ENCODE data around the gene POLR2H. TPM values are rescaled to one million over a fixed set of nuclear protein-coding genes. Genes with fewer than 3 reads are reported as not detected.

POLR2H gene
- total and polyA plus RNA-seq, 2 experiments from 2014 or later = 96.2 to 112 TPM

GRCh38 chr3:184354121-184354728, 7.3 kb upstream of the POLR2H start:
- DNase-seq (ENCODE audit: low read depth in 1 of 2, low spot score in 1 of 2) = peak; percentile 50 to 61
- TF ChIP-seq, protein P1, sequence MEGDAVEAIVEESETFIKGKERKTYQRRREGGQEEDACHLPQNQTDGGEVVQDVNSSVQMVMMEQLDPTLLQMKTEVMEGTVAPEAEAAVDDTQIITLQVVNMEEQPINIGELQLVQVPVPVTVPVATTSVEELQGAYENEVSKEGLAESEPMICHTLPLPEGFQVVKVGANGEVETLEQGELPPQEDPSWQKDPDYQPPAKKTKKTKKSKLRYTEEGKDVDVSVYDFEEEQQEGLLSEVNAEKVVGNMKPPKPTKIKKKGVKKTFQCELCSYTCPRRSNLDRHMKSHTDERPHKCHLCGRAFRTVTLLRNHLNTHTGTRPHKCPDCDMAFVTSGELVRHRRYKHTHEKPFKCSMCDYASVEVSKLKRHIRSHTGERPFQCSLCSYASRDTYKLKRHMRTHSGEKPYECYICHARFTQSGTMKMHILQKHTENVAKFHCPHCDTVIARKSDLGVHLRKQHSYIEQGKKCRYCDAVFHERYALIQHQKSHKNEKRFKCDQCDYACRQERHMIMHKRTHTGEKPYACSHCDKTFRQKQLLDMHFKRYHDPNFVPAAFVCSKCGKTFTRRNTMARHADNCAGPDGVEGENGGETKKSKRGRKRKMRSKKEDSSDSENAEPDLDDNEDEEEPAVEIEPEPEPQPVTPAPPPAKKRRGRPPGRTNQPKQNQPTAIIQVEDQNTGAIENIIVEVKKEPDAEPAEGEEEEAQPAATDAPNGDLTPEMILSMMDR (IDR thresholded peaks at IDR 0.05; ENCODE audit: low read depth, low read length) = peak; percentile 76
- no peaks in the 10 kb centered on the region for H3K9me3 ChIP-seq (ENCODE audit: low read depth)
- no peaks in the 10 kb centered on the region for H3K27me3 ChIP-seq
- no peak overlapping the region for H3K27ac ChIP-seq
- H3K4me3 ChIP-seq = no peak overlapping the region
- peaks cover 10% of the 10 kb centered on the region for H3K36me3 ChIP-seq
- H3K4me1 ChIP-seq (ENCODE audit: low read depth) = no peaks in the 10 kb centered on the region

GRCh38 chr3:184354754-184355153, 6.8 kb upstream of the POLR2H start:
- DNase-seq (ENCODE audit: low read depth in 1 of 2, low spot score in 1 of 2) = no peak
- no peaks in the 10 kb centered on the region for H3K27me3 ChIP-seq
- no peak overlapping the region for H3K27ac ChIP-seq
- H3K4me1 ChIP-seq (ENCODE audit: low read depth) = no peaks in the 10 kb centered on the region
- TF ChIP-seq, protein P1 (IDR thresholded peaks at IDR 0.05; ENCODE audit: low read depth, low read length) = no peak
- no peak overlapping the region for H3K4me3 ChIP-seq
- H3K36me3 ChIP-seq = peaks cover 10% of the 10 kb centered on the region
- H3K9me3 ChIP-seq (ENCODE audit: low read depth) = no peaks in the 10 kb centered on the region

- Histone ChIP-seq H3K4me1 (ENCODE audit: low read depth) (peaks cover 3% of the 10 kb centered on the region), H3K9me3 (ENCODE audit: low read depth) (no peaks in the 10 kb centered on the region), H3K4me3 (no peak overlapping the region), H3K27me3 (no peaks in the 10 kb centered on the region), H3K36me3 (peaks cover 10% of the 10 kb centered on the region), H3K27ac (no peak overlapping the region)
- TF ChIP-seq, protein P1 (IDR thresholded peaks at IDR 0.05; ENCODE audit: low read depth, low read length) = no peak
- no peak for DNase-seq (ENCODE audit: low read depth in 1 of 2, low spot score in 1 of 2)
These were observed 6.1 kb upstream of the POLR2H start for GRCh38 chr3:184355261-184356040.

DNA sequence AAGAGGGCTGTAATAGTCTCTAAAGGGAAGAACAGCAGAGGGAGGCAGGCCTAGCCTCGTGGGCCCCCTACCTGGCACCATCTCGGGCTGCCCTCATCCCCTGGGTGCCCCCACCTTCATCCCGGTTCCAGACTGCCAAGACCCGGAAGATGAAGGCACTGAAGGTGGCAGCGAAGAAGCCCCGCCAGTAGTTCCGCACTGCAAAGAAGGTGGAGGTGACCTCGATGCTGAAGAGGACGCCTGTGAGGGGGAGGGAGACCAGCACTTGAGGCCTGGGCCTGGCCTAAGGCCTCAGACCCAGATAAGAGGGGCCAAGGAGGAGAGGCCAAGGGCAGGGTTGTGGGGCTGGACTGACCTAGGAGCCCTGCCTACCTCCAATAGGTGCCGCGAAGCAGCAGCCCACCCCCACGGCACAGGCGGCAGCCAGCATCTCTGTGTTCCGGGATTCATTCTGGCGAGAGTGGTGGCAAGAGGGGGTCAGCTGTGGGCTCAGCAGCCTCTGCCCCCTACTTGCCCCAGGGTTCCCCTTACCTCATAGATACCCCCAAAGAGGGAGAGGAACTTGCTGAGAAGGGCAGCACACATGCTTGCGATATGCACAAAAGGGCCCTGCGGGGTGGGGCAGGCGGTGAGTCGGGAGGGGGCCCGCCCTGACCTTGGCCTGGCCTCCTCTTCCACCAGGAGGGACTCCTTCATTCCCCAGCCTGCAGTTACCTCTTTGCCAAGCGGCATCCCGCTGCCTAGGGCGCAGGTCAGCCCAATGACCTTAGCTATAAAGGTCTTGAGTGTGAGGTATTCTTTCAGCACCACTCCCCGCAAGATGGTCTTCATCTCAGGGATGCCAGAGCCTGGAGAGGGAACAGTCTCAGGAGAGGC, 4.0 kb upstream of the POLR2H start:
- Histone ChIP-seq H3K27me3 (no peaks in the 10 kb centered on the region), H3K9me3 (ENCODE audit: low read depth) (no peaks in the 10 kb centered on the region), H3K36me3 (peaks cover 10% of the 10 kb centered on the region), H3K4me3 (no peak overlapping the region), H3K4me1 (ENCODE audit: low read depth) (peaks cover 9% of the 10 kb centered on the region), H3K27ac (no peak overlapping the region)
- TF ChIP-seq, protein P1 (IDR thresholded peaks at IDR 0.05; ENCODE audit: low read depth, low read length) = no peak
- no peak for DNase-seq (ENCODE audit: low read depth in 1 of 2, low spot score in 1 of 2)

GRCh38 chr3:184358124-184358767, 3.3 kb upstream of the POLR2H start:
- H3K27me3 ChIP-seq = no peaks in the 10 kb centered on the region
- TF ChIP-seq, protein P1 (IDR thresholded peaks at IDR 0.05; ENCODE audit: low read depth, low read length) = no peak
- no peak overlapping the region for H3K4me3 ChIP-seq
- H3K27ac ChIP-seq = no peak overlapping the region
- peaks cover 10% of the 10 kb centered on the region for H3K36me3 ChIP-seq
- peaks cover 9% of the 10 kb centered on the region for H3K4me1 ChIP-seq (ENCODE audit: low read depth)
- DNase-seq (ENCODE audit: low read depth in 1 of 2, low spot score in 1 of 2) = no peak
- no peaks in the 10 kb centered on the region for H3K9me3 ChIP-seq (ENCODE audit: low read depth)

All from cardiac muscle cell (in vitro differentiated cells and primary cell).